ENCODE measurements around the gene ARHGEF5.

The ARHGEF5 gene

GRCh38 chr7:144391014-144391413, 35.8 kb downstream of the ARHGEF5 start:
- no peaks in the 10 kb centered on the region for H3K36me3 ChIP-seq (ENCODE audit: insufficient read depth, low read length)
- H3K9me2 ChIP-seq (replicated peaks; ENCODE audit: low read depth, low read length) = no peaks in the 10 kb centered on the region
- no peaks in the 10 kb centered on the region for H4K20me1 ChIP-seq (ENCODE audit: insufficient read depth, low read length, poor library complexity, severe bottlenecking)
- no peaks in the 10 kb centered on the region for H3K27me3 ChIP-seq (ENCODE audit: insufficient read depth, low read length, poor library complexity, severe bottlenecking)
- no peak overlapping the region for H3K4me3 ChIP-seq (ENCODE audit: low read length, poor library complexity, severe bottlenecking)
- H3F3A ChIP-seq (ENCODE audit: low read depth) = no peaks in the 10 kb centered on the region
- no peak for TF ChIP-seq EZH2phosphoT487 (IDR thresholded peaks at IDR 0.05; ENCODE audit: borderline replicate concordance)
- no peak for TF ChIP-seq CTCF (conservative IDR thresholded peaks at IDR 0.05; ENCODE audit: low read length)
- no peaks in the 10 kb centered on the region for H3K79me2 ChIP-seq (ENCODE audit: insufficient read depth, low read length)
- H3K9ac ChIP-seq (ENCODE audit: low read depth, low read length, poor library complexity, severe bottlenecking) = no peak overlapping the region
- H3K9me3 ChIP-seq (ENCODE audit: insufficient read depth, low read depth, low read length) = no peaks in the 10 kb centered on the region
- no peaks in the 10 kb centered on the region for H3K4me1 ChIP-seq (ENCODE audit: insufficient read depth, low read length, poor library complexity, severe bottlenecking)
- no peak overlapping the region for H3K4me2 ChIP-seq (ENCODE audit: low read depth, low read length, poor library complexity, severe bottlenecking)
- peak overlapping the region; percentile 84; the same call in 1 of the 2 replicates for H2AFZ ChIP-seq (ENCODE audit: low read length)

GRCh38 chr7:144391823-144392255, 36.6 kb downstream of the ARHGEF5 start:
- H3K79me2 ChIP-seq (ENCODE audit: insufficient read depth, low read length) = no peaks in the 10 kb centered on the region
- H3K27me3 ChIP-seq (ENCODE audit: insufficient read depth, low read length, poor library complexity, severe bottlenecking) = no peaks in the 10 kb centered on the region
- no peak overlapping the region for H3K9ac ChIP-seq (ENCODE audit: low read depth, low read length, poor library complexity, severe bottlenecking)
- no peaks in the 10 kb centered on the region for H3K9me2 ChIP-seq (replicated peaks; ENCODE audit: low read depth, low read length)
- H3K4me1 ChIP-seq (ENCODE audit: insufficient read depth, low read length, poor library complexity, severe bottlenecking) = no peaks in the 10 kb centered on the region
- no peaks in the 10 kb centered on the region for H3K36me3 ChIP-seq (ENCODE audit: insufficient read depth, low read length)
- peak overlapping the region; percentile 84 for H2AFZ ChIP-seq (ENCODE audit: low read length)
- H4K20me1 ChIP-seq (ENCODE audit: insufficient read depth, low read length, poor library complexity, severe bottlenecking) = no peaks in the 10 kb centered on the region
- H3K4me3 ChIP-seq (ENCODE audit: low read length, poor library complexity, severe bottlenecking) = no peak overlapping the region
- peak overlapping the region; percentile 18 for H3K4me2 ChIP-seq (ENCODE audit: low read depth, low read length, poor library complexity, severe bottlenecking)
- no peaks in the 10 kb centered on the region for H3F3A ChIP-seq (ENCODE audit: low read depth)
- H3K9me3 ChIP-seq (ENCODE audit: insufficient read depth, low read depth, low read length) = no peaks in the 10 kb centered on the region
- no peak for TF ChIP-seq EZH2phosphoT487 (IDR thresholded peaks at IDR 0.05; ENCODE audit: borderline replicate concordance)
- TF ChIP-seq CTCF (conservative IDR thresholded peaks at IDR 0.05; ENCODE audit: low read length) = peak; percentile 80

- Histone ChIP-seq H3K4me1 (ENCODE audit: insufficient read depth, low read length, poor library complexity, severe bottlenecking) (no peaks in the 10 kb centered on the region), H3K79me2 (ENCODE audit: insufficient read depth, low read length) (no peaks in the 10 kb centered on the region), H3K36me3 (ENCODE audit: insufficient read depth, low read length) (no peaks in the 10 kb centered on the region), H3F3A (ENCODE audit: low read depth) (no peaks in the 10 kb centered on the region), H3K9me2 (replicated peaks; ENCODE audit: low read depth, low read length) (no peaks in the 10 kb centered on the region), H2AFZ (ENCODE audit: low read length) (no peak overlapping the region), H4K20me1 (ENCODE audit: insufficient read depth, low read length, poor library complexity, severe bottlenecking) (no peaks in the 10 kb centered on the region), H3K9ac (ENCODE audit: low read depth, low read length, poor library complexity, severe bottlenecking) (no peak overlapping the region), H3K9me3 (ENCODE audit: insufficient read depth, low read depth, low read length) (no peaks in the 10 kb centered on the region), H3K4me2 (ENCODE audit: low read depth, low read length, poor library complexity, severe bottlenecking) (no peak overlapping the region), H3K27me3 (ENCODE audit: insufficient read depth, low read length, poor library complexity, severe bottlenecking) (no peaks in the 10 kb centered on the region), H3K4me3 (ENCODE audit: low read length, poor library complexity, severe bottlenecking) (no peak overlapping the region)
- TF ChIP-seq EZH2phosphoT487 (IDR thresholded peaks at IDR 0.05; ENCODE audit: borderline replicate concordance) (no peak), CTCF (conservative IDR thresholded peaks at IDR 0.05; ENCODE audit: low read length) (no peak)
Observed at GRCh38 chr7:144397086-144397485, 41.9 kb downstream of the ARHGEF5 start.
